KOPT-K1 (cell line): ENCODE results near the gene GPT2.
"Not testable (repeated sequence)": the region's sequence is repeated elsewhere in the genome, so short reads cannot be mapped to it uniquely, and the experiment has no call there.

ENCODE experiments used
- H3K27ac ChIP-seq: fragments of 200-600 bp; sonication (generic); 2 replicates; pipeline ENCODE4 v1.5.1; 2016; ENCODE audit warnings: antibody characterized with exemption, mild to moderate bottlenecking, low read depth, low read length; ENCODE audit not compliant: poor library complexity, severe bottlenecking
- H3K36me3 ChIP-seq: fragments of 200-600 bp; sonication (generic); 2 replicates; pipeline ENCODE4 v1.5.1; 2017; ENCODE audit warnings: antibody characterized with exemption, mild to moderate bottlenecking, low read length, moderate library complexity; ENCODE audit not compliant: insufficient read depth
- H3K9me3 ChIP-seq: fragments of 200-600 bp; sonication (generic); 2 replicates; pipeline ENCODE4 v1.5.1; 2017; ENCODE audit warnings: antibody characterized with exemption, low read length, mild to moderate bottlenecking; ENCODE audit not compliant: insufficient read depth, poor library complexity, severe bottlenecking

Gene GPT2

GRCh38 chr16:46918905-46919792 is 35.0 kb downstream of the GPT2 start:
- Histone ChIP-seq H3K27ac (no peak overlapping the region), H3K36me3 (peaks cover 7% of the 10 kb centered on the region; the same call in 1 of the 2 replicates), H3K9me3 (no peaks in the 10 kb centered on the region)

GRCh38 chr16:46920402-46921068 is 36.4 kb downstream of the GPT2 start:
- no peak overlapping the region for H3K27ac ChIP-seq
- H3K9me3 ChIP-seq, result no peaks in the 10 kb centered on the region
- H3K36me3 ChIP-seq, result peaks cover 7% of the 10 kb centered on the region; the same call in 1 of the 2 replicates

- Histone ChIP-seq H3K36me3 (peaks cover 7% of the 10 kb centered on the region; the same call in 1 of the 2 replicates), H3K27ac (no peak overlapping the region), H3K9me3 (no peaks in the 10 kb centered on the region)
Measured at GRCh38 chr16:46922239-46922638, 38.1 kb downstream of the GPT2 start.

GRCh38 chr16:46923513-46924295 is 39.5 kb downstream of the GPT2 start:
- peaks cover 7% of the 10 kb centered on the region; the same call in 1 of the 2 replicates for H3K36me3 ChIP-seq

GRCh38 chr16:46924402-46924801 is 40.2 kb downstream of the GPT2 start:
- Histone ChIP-seq H3K27ac (no peak overlapping the region), H3K9me3 (no peaks in the 10 kb centered on the region), H3K36me3 (peaks cover 7% of the 10 kb centered on the region; the same call in 1 of the 2 replicates)

More at GRCh38 chr16:46923513-46924295, 39.5 kb downstream of the GPT2 start:
- Histone ChIP-seq H3K9me3 (no peaks in the 10 kb centered on the region), H3K27ac (no peak overlapping the region)

- H3K36me3 ChIP-seq, result peaks cover 7% of the 10 kb centered on the region; the same call in 1 of the 2 replicates
- H3K9me3 ChIP-seq, result no peaks in the 10 kb centered on the region
- H3K27ac ChIP-seq, result no peak overlapping the region
Measured at GRCh38 chr16:46926470-46927225, 42.5 kb downstream of the GPT2 start.

- H3K9me3 ChIP-seq, result no peaks in the 10 kb centered on the region
- no peak overlapping the region for H3K27ac ChIP-seq
- peaks cover 7% of the 10 kb centered on the region; the same call in 1 of the 2 replicates for H3K36me3 ChIP-seq
Measured at GRCh38 chr16:46927273-46927672, 43.1 kb downstream of the GPT2 start.

GRCh38 chr16:46928811-46929210 is 44.6 kb downstream of the GPT2 start:
- Histone ChIP-seq H3K27ac (no peak overlapping the region), H3K9me3 (no peaks in the 10 kb centered on the region), H3K36me3 (peaks cover 1% of the 10 kb centered on the region; the same call in 1 of the 2 replicates)

GRCh38 chr16:46929378-46930332 is 45.5 kb downstream of the GPT2 start:
- H3K27ac ChIP-seq, result no peak overlapping the region
- H3K9me3 ChIP-seq, result no peaks in the 10 kb centered on the region
- no peaks in the 10 kb centered on the region for H3K36me3 ChIP-seq

GRCh38 chr16:46930861-46931260 is 46.7 kb downstream of the GPT2 start:
- no peak overlapping the region for H3K27ac ChIP-seq
- H3K36me3 ChIP-seq, result no peaks in the 10 kb centered on the region
- H3K9me3 ChIP-seq, result no peaks in the 10 kb centered on the region

GRCh38 chr16:46932802-46933201 is 48.6 kb downstream of the GPT2 start:
- no peak overlapping the region for H3K27ac ChIP-seq

GRCh38 chr16:46937536-46937935 is 53.4 kb downstream of the GPT2 start:
- Histone ChIP-seq H3K36me3 (no peaks in the 10 kb centered on the region), H3K27ac (no peak overlapping the region), H3K9me3 (no peaks in the 10 kb centered on the region)

More at GRCh38 chr16:46932802-46933201, 48.6 kb downstream of the GPT2 start:
- no peaks in the 10 kb centered on the region for H3K9me3 ChIP-seq
- H3K36me3 ChIP-seq, result no peaks in the 10 kb centered on the region

- H3K36me3 ChIP-seq, H3K27ac ChIP-seq, H3K9me3 ChIP-seq: not testable (repeated sequence)
Measured at GRCh38 chr16:46944713-46945112, 60.6 kb downstream of the GPT2 start.
